Measurements from ENCODE around the gene TNFSF15. TPM values are rescaled to one million over a fixed set of nuclear protein-coding genes. Genes with fewer than 3 reads are reported as not detected.

Gene TNFSF15
- total and polyA plus RNA-seq, 4 donors = 2.0 to 24.5 (median 4.2) TPM

DNA sequence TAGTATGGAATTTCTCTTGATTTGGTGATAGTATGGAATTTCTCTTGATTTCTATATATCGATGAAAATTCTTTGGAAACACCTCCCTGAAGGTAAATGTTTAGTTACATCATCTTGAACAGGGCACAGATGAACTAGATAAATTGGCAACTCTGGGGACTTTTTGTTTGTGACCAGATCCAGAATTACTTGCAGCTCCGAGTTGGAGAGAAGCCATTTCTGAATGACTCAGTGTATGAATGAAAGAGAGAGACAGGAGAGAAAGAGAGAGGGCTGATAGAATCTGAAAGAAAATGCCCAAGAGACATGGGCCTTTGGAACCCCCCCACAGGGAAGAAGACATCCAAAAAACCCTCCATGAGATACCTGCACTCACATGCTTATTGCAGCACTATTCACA is 14.1 kb downstream of the TNFSF15 start:
- Histone ChIP-seq H3K4me3 (no peak overlapping the region), H3K27me3 (ENCODE audit: control insufficient read depth in 3 of 3, insufficient read depth in 3 of 3, low read length in 2 of 3) (no peaks in the 10 kb centered on the region), H3K9me3 (ENCODE audit: control insufficient read depth in 4 of 4, insufficient read depth in 3 of 4, low read length in 3 of 4) (peaks cover 0 to 4% (median 0%) of the 10 kb centered on the region in 4 donors), H3K27ac (ENCODE audit: low read depth in 1 of 2, low read length in 1 of 2) (no peak overlapping the region), H3K9ac (ENCODE audit: insufficient read depth in 1 of 2, low read length in 2 of 2) (no peak overlapping the region), H3K4me1 (ENCODE audit: control insufficient read depth in 5 of 5, insufficient read depth in 5 of 5, low read length in 5 of 5) (no peaks in the 10 kb centered on the region), H3K36me3 (ENCODE audit: control insufficient read depth in 4 of 4, insufficient read depth in 4 of 4, low read length in 4 of 4) (no peaks in the 10 kb centered on the region)
- no peak for DNase-seq
- no peak for ATAC-seq (ENCODE audit: insufficient read depth, low FRiP score)
- no peak for TF ChIP-seq CTCF (IDR thresholded peaks at IDR 0.05; ENCODE audit: control extremely low read depth, extremely low read depth)
- 90 to 94% methylated on average over 2 of the region's 2 CpGs for WGBS, 2 donors

DNA sequence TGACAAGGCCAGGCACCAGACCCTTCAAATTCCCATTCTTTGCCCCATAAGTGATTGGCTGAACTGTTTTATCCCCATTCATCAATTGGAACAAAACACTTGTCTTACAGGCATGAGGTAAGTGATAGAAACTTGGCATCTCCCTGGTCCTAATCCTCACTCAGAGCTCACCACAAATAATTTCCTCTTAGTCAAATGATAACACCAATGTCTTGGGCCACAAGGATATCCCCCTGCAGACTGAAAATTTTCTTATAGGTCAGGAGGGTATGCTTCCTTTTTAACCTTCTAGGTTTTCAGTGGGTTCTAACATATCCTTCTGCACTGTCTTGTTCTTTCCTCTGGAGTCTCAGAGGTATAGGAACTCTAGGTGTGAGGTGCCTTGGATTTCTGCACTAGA is 14.5 kb downstream of the TNFSF15 start:
- DNase-seq (no peak), ATAC-seq (ENCODE audit: insufficient read depth, low FRiP score) (no peak)
- no peak overlapping the region for H3K4me3 ChIP-seq
- peaks cover 0 to 4% (median 0%) of the 10 kb centered on the region in 4 donors for H3K9me3 ChIP-seq (ENCODE audit: control insufficient read depth in 4 of 4, insufficient read depth in 3 of 4, low read length in 3 of 4)
- H3K36me3 ChIP-seq (ENCODE audit: control insufficient read depth in 4 of 4, insufficient read depth in 4 of 4, low read length in 4 of 4) = no peaks in the 10 kb centered on the region
- H3K27ac ChIP-seq (ENCODE audit: low read depth in 1 of 2, low read length in 1 of 2) = no peak overlapping the region
- H3K27me3 ChIP-seq (ENCODE audit: control insufficient read depth in 3 of 3, insufficient read depth in 3 of 3, low read length in 2 of 3) = no peaks in the 10 kb centered on the region
- H3K4me1 ChIP-seq (ENCODE audit: control insufficient read depth in 5 of 5, insufficient read depth in 5 of 5, low read length in 5 of 5) = no peaks in the 10 kb centered on the region
- no peak for TF ChIP-seq CTCF (IDR thresholded peaks at IDR 0.05; ENCODE audit: control extremely low read depth, extremely low read depth)
- no peak overlapping the region for H3K9ac ChIP-seq (ENCODE audit: insufficient read depth in 1 of 2, low read length in 2 of 2)

DNA sequence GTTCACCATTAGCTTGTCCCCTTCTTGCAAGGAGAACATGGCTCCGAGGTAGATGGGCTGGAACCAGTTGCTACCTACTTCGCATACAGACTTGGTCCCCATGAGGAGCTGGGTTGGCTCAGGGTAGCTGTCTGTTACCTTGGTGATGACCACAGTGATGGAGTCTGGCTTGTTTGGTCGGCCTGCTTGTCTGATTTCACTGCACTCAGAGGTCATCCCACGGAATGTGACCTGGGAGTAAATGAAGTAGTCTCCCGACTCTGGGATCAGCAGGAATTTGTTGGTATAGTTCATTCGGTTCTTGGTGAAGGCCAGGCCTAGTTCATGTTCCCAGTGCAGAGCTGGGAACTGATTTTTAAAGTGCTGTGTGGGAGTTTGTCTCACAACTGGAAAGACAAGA is 15.3 kb downstream of the TNFSF15 start:
- H3K27ac ChIP-seq (ENCODE audit: low read depth in 1 of 2, low read length in 1 of 2) = no peak overlapping the region
- H3K36me3 ChIP-seq (ENCODE audit: control insufficient read depth in 4 of 4, insufficient read depth in 4 of 4, low read length in 4 of 4) = no peaks in the 10 kb centered on the region
- no peaks in the 10 kb centered on the region for H3K27me3 ChIP-seq (ENCODE audit: control insufficient read depth in 3 of 3, insufficient read depth in 3 of 3, low read length in 2 of 3)
- H3K4me3 ChIP-seq = no peak overlapping the region
- H3K9ac ChIP-seq (ENCODE audit: insufficient read depth in 1 of 2, low read length in 2 of 2) = no peak overlapping the region
- WGBS, 2 donors = 71 to 87% methylated on average over 6 of the region's 6 CpGs
- DNase-seq (no peak), ATAC-seq (ENCODE audit: insufficient read depth, low FRiP score) (no peak)
- no peak for TF ChIP-seq CTCF (IDR thresholded peaks at IDR 0.05; ENCODE audit: control extremely low read depth, extremely low read depth)
- H3K4me1 ChIP-seq (ENCODE audit: control insufficient read depth in 5 of 5, insufficient read depth in 5 of 5, low read length in 5 of 5) = no peaks in the 10 kb centered on the region
- peaks cover 0 to 4% (median 0%) of the 10 kb centered on the region in 4 donors for H3K9me3 ChIP-seq (ENCODE audit: control insufficient read depth in 4 of 4, insufficient read depth in 3 of 4, low read length in 3 of 4)

- TF ChIP-seq CTCF (IDR thresholded peaks at IDR 0.05; ENCODE audit: control extremely low read depth, extremely low read depth) = no peak
- no peaks in the 10 kb centered on the region for H3K27me3 ChIP-seq (ENCODE audit: control insufficient read depth in 3 of 3, insufficient read depth in 3 of 3, low read length in 2 of 3)
- DNase-seq = no peak
- H3K9ac ChIP-seq (ENCODE audit: insufficient read depth in 1 of 2, low read length in 2 of 2) = no peak overlapping the region
- 90 to 100% methylated on average over 3 of the region's 3 CpGs for WGBS, 2 donors
- peaks cover 0 to 9% (median 0%) of the 10 kb centered on the region in 5 donors for H3K4me1 ChIP-seq (ENCODE audit: control insufficient read depth in 5 of 5, insufficient read depth in 5 of 5, low read length in 5 of 5)
- no peak overlapping the region for H3K4me3 ChIP-seq
- H3K9me3 ChIP-seq (ENCODE audit: control insufficient read depth in 4 of 4, insufficient read depth in 3 of 4, low read length in 3 of 4) = peaks cover 0 to 4% (median 0%) of the 10 kb centered on the region in 4 donors
- ATAC-seq (ENCODE audit: insufficient read depth, low FRiP score) = no peak
- no peaks in the 10 kb centered on the region for H3K36me3 ChIP-seq (ENCODE audit: control insufficient read depth in 4 of 4, insufficient read depth in 4 of 4, low read length in 4 of 4)
- no peak overlapping the region for H3K27ac ChIP-seq (ENCODE audit: low read depth in 1 of 2, low read length in 1 of 2)
Measured at GRCh38 chr9:114789006-114789405, 16.8 kb downstream of the TNFSF15 start.
